RKO (cell line): Measurements from ENCODE around the gene CAD.

ENCODE experiments used
- DNase-seq: peaks from one replicate; pipeline ENCODE4 v3.0.0-alpha.2; 2016; ENCODE audit warnings: low spot score

Gene CAD

DNA sequence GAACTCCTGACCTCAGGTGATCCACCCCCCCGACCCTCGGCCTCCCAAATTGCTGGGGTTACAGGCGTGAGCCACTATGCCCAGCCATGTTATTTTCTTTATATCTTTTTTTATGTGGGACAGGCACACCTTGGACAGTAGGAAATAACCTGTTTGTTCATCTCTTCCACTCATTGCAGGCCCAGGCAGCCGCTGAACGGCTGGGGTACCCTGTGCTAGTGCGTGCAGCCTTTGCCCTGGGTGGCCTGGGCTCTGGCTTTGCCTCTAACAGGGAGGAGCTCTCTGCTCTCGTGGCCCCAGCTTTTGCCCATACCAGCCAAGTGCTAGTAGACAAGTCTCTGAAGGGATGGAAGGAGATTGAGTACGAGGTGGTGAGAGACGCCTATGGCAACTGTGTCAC is 8.4 kb downstream of the CAD start:
- no peak for DNase-seq

DNA sequence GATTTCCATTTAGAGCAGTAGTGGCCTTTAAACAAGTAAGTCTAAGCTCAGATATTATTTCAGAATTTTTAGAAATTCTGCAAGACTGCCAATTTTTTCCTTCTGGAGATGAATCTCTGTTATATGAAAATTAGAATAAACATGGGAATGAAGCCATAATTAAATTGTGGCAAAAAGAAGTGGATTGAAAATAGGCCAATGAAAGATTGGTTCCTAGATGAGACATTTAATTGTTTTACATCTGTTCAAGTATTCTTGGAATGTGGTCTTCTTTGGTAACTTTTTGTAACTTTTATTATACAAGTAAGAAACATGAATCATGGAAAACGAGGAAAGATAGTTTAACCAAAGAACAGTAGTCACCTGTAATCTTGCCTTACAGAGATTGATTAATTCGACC is 10.3 kb downstream of the CAD start:
- DNase-seq: no peak

DNA sequence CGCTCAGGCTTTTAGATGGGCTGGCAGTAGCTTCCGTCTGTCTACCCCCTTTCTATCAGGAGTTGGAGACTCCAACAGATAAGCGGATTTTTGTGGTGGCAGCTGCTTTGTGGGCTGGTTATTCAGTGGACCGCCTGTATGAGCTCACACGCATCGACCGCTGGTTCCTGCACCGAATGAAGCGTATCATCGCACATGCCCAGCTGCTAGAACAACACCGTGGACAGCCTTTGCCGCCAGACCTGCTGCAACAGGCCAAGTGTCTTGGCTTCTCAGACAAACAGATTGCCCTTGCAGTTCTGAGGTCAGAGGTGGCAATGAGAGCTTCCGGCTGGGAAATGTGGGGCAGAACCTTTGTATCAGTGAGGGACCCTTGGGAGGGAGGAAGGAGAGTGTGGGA is 14.8 kb downstream of the CAD start:
- DNase-seq: no peak

GRCh38 chr2:27233341-27233740 is 16.2 kb downstream of the CAD start:
- no peak for DNase-seq

DNA sequence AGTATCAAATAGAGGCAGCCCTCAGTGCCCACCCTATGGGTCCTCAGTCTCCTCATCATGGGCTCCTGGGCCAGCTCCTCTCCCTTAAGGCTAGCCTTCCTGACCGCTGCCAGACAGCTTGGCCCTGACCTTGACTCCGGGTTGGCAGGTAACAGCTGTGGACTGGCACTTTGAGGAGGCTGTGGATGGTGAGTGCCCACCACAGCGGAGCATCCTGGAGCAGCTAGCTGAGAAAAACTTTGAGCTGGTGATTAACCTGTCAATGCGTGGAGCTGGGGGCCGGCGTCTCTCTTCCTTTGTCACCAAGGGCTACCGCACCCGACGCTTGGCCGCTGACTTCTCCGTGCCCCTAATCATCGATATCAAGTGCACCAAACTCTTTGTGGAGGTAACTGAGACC is 19.0 kb downstream of the CAD start:
- no peak for DNase-seq

- no peak for DNase-seq
Measured at GRCh38 chr2:27236626-27237025, 19.5 kb downstream of the CAD start.

GRCh38 chr2:27237341-27237945 is 20.3 kb downstream of the CAD start:
- DNase-seq: no peak

DNA sequence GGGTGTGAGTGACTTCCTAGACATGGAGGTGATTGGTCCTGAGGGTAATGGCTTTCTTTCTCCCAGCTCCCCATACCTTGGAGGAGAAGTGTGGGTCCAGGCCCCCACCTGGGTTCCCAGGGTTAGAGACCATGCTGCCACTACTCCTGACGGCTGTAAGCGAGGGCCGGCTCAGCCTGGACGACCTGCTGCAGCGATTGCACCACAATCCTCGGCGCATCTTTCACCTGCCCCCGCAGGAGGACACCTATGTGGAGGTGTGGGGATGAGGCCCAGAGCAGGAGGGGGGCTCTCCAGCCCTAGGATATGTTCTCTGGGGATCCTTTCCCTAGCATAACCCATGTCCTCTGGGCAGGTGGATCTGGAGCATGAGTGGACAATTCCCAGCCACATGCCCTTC is 21.8 kb downstream of the CAD start:
- DNase-seq: no peak

- no peak for DNase-seq
Measured at GRCh38 chr2:27240406-27240805, 23.2 kb downstream of the CAD start.

GRCh38 chr2:27241761-27242613 is 24.8 kb downstream of the CAD start:
- DNase-seq: no peak

- no peak for DNase-seq
Measured at GRCh38 chr2:27242614-27242951, 25.4 kb downstream of the CAD start.

GRCh38 chr2:27243391-27244130 is 26.4 kb downstream of the CAD start:
- DNase-seq: no peak

GRCh38 chr2:27245116-27245515 is 27.9 kb downstream of the CAD start:
- no peak for DNase-seq

DNA sequence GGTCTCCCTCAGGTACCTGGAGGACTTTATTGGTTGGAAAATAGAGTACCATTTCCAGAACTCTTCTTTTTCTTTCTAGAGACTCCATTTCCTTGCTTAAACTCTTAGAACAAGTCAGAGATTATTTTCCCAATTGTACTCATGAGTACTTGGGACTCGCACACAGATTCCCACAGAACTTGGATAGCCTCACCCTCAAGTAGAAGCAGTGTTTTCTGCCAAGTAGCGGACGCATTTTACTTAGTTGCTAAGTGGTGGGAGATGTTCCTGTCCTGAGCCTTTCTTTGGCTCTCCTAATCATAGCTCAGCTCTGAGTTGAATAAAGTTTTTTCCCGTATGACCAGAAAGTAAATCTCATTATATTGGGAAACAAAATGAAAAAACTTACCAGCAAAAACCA is 28.5 kb downstream of the CAD start:
- DNase-seq: no peak

DNA sequence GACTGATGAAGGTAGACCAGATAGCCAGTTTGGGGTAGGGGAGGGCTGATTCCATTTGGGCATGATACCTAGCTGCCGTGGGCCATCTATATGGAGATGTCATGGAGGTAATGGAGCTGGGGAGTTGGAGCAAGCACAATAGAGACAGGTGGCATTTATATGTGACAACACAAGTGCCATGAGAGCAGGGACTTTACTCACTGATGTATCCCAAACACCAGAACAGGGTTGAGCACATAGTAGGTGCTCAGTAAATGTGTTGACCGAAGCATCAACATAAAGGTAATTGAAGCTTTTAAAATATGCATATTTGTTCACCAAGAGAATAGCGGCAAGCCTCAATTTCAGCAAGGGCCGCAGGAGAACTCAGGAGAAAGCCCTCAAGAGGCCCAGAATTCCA is 30.7 kb downstream of the CAD start:
- no peak for DNase-seq

DNA sequence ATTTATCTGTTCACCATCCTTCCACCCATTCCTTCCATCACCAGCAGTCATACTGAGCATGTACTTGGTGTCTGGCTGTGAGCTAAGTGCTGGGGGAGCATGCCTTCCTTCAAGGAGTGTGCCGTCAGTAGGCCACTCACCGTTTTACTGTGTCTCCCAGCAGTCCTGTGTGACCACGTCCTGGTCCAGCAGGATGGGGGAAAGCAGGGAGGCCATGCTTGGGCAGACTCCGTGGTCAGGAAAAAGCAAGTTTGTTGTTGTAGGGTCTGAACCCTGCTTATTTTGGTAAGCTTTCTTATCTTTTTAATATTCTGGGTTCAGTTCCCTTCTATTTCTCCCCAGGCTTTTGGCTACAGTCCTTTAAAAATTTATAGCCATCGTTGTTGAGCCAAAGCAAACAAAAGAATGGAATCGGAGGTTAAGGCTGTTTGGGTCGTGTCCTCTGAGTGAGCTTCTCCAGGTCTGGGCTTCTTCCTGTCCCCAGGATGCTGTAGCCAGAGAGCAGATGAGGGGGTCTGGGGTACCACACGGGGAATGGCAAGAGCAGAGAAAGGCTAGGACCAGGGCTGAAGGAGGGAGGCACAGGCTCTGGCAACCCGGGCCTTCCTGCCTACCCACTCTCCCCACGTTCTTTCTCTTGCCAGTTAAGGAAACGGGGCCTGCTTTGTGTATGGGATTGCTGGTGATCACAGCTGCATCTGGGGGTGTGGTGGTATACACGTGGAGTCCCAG is 32.2 kb downstream of the CAD start:
- DNase-seq: no peak

- no peak for DNase-seq
Measured at GRCh38 chr2:27249891-27250651, 32.9 kb downstream of the CAD start.

- no peak for DNase-seq
Measured at GRCh38 chr2:27250652-27251379, 33.6 kb downstream of the CAD start.

- no peak for DNase-seq
Measured at GRCh38 chr2:27251766-27252165, 34.6 kb downstream of the CAD start.

- no peak for DNase-seq
Measured at GRCh38 chr2:27255187-27255586, 38.0 kb downstream of the CAD start.

DNA sequence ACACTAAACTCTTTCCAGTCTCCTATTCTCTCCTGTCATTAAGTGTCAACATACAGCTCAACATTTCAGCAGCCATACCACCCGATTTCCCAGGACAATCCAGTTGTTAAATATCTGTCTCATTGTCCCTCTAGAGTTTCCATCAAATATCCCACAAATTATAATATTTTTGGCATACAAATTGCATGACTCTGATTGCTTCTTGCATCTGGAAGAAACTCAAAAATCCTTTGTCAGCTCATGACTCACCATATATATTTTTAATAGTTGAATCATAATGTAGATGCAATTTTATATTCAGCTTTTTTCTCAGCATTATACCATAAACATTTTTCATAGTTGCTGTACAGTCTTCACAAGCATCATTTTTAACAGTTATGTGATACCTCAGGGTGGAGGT is 38.5 kb downstream of the CAD start:
- DNase-seq: peak; percentile 41
